GM21717 (cell line): Measurements from ENCODE around the gene MYO15B.

Experiments
- ATAC-seq: cut with Tn5 transposase; IDR thresholded peaks from one replicate; pipeline ENCODE4 v1.9.1; 2021; ENCODE audit warnings: mild to moderate bottlenecking, moderate library complexity; ENCODE audit not compliant: unreplicated experiment

Gene MYO15B

DNA sequence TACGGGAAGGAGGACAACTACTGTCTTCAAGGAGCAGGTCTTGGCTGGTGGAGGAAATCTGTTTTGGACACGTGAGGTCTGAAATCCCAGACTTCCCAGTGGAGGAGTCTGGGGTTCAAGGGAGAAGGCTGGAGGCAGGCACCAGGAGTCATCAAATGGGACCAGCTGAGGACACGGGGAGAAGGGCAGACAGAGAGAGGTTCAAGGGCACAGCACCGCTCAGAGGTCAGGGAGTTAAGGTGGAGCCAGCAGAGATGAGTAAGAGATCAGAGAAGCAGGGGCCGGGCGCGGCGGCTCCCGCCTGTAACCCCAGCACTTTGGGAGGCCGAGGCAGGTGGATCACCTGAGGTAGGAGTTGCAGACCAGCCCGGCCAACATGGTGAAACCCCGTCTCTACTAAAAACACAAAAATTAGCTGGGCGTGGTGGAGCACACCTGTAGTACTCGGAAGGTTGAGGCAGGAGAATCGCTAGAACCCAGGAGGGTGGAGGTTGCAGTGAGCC is 35.2 kb downstream of the MYO15B start:
- ATAC-seq, result no peak

DNA sequence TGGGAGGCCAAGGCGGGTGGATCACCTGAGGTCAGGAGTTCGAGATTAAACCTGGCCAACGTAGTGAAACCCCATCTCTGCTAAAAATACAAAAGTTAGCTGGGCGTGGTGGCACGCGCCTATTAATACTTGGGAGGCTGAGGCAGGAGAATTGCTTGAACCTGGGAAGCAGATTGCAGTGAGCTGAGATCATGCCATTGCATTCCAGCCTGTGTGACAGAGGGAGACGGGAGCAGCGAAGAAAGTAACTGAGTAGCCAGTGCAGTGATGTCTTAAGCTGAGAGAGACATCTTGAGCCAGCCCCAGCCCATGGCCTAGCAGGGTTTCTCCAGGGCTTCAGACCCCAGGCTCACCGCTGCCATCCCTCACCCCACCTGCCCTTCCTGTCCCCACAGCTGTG is 35.8 kb downstream of the MYO15B start:
- no peak for ATAC-seq

DNA sequence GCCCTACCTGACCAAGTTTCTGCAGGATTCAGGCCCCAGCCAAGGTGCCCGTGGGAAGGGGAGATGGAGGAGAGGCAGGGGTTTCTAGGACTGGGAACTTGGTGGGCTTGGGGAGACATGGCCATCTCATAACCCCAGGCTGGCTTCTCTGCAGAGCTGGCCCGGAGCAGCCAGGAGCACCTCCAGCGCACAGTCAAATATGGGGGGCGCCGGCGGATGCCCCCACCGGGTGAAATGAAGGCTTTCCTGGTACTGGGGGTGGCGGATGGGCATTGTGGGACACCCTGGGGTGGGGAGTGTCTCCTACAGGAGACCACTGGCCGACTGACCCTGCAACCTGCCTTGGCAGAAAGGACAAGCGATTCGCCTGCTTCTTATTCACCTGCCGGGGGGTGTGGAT is 36.4 kb downstream of the MYO15B start:
- ATAC-seq, result no peak

DNA sequence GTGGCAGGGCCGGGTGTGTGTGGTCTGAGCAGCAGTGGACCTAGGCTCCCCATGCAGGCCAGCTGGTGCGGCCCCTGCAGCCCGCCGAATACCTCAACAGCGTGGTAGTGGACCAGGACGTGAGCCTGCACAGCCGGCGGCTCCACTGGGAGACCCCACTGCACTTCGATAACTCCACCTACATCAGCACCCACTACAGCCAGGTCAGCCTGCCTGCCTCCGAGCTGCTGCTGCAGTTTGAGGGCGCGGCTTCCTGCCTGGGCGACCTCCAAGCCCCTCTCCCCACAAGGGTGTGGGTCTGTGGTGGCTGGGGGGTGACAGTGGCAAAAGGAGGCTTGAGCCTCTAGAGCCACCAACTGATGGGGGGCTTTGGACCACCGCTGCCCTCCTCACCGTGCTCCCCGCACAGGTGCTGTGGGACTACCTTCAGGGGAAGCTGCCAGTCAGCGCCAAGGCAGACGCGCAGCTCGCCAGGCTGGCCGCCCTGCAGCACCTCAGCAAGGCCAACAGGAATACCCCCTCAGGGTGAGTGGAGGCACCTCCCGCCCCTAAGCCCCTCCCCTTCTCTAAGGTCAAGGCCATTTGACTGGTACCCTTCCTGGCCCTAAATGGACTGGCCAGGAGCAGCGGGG is 37.2 kb downstream of the MYO15B start:
- ATAC-seq, result no peak

DNA sequence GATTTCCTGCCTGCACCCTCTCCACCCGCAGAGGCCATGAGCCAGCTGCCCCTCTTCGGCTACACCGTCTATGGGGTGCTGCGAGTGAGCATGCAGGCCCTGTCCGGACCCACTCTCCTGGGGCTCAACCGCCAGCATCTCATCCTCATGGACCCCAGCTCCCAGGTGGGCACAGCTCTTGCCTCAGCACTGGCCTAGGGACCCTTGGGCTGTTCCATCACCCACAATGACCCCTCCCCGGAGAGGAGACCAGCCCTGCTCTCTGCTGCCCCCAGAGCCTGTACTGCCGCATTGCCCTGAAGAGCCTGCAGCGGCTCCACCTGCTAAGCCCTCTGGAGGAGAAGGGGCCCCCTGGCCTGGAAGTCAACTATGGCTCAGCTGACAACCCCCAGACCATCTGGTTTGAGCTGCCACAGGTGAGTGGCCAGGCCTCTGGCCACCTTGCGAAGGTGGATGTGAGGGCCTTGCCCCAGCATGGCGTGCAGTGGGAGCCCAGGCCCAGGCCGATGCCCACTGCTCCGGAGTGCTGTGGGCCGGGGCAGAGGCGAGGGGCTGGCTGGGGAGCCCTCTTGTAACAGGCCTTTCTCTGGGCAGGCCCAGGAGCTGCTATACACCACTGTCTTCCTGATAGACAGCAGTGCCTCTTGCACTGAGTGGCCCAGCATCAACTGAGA is 38.4 kb downstream of the MYO15B start:
- no peak for ATAC-seq

DNA sequence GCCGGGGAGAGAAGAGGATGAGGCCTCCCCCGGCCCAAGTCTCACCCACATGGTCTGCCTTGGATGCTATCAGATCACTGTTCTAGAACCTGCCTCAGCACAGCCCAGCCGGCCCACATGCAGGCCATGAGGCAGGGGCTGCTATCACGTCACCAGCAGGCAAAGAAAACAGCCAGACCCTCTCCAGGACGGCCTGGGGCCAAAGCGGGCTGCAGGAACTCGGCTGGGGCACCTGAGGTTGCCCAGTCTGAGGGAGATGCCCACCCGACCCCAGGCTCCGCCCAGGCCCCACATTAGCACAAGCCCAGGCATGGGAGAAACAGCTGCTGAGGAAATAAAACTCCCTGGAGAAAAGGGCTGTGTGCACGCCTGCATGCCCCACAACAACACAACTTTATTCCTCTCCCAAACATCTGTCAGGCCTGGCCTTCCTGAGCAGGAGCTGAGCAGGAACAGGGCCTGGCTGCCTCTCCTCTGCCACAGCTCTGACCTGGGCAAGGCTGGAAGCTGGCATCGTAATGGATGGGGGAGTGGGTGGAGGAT is 39.0 kb downstream of the MYO15B start:
- ATAC-seq, result no peak

DNA sequence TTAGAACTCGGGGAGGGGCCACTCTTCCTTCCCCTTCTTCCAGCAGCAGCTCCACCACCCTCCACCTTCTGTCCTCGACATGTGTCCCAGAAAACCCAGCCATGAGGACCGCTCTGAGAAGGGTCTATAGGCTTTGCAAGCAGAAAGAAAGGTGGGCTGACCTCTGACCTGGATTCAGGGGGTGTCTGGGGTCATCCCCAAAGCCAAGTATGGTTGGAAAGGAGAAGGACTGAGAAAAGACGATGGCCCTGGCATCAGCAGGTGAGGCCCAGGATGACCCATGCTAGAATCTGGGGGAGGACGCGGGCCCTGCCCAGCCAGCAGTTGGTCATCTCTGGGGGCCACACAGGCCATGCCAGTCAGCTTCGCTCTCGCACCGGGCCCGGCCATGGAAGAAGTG is 39.5 kb downstream of the MYO15B start:
- no peak for ATAC-seq

DNA sequence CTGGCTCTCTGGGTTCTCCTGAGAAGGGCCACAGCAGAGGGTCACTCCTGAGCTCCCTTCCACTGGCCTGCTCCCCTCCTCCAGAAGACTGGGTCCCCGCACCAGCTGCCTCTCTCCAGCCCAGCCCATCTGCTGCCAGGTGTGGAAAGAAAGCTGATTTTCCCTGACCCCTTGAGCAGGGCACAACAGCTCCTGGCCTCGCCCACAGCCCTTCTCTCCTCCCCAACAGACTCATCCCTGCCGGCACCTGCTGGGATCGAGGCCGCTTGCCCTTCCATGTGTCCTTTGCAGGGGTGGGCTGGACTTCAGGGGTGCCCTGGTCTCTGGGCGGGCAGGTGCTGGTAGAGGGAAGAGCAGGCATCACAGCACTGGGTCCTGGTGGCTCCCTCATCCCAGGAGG is 40.8 kb downstream of the MYO15B start:
- no peak for ATAC-seq

DNA sequence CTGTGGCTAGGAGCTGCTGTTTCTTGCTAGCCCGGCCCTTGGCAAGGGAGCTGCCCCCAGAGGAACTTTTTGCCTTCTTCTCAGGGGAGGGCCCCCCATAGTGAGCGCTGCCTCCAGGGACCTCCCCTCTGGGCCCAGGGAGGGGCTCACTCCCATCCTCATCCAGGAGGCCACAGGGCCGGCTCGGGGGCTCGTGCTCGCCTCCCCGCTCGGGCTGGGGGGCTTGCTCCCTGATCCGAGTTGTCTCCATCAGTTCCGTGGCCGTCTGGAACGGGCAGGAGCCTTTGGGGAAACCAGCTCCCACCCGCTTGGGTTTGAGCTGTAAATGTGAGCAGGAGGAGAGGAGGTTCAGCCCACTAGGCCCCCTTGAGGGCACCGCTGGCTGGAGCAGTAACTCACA is 41.6 kb downstream of the MYO15B start:
- no peak for ATAC-seq

DNA sequence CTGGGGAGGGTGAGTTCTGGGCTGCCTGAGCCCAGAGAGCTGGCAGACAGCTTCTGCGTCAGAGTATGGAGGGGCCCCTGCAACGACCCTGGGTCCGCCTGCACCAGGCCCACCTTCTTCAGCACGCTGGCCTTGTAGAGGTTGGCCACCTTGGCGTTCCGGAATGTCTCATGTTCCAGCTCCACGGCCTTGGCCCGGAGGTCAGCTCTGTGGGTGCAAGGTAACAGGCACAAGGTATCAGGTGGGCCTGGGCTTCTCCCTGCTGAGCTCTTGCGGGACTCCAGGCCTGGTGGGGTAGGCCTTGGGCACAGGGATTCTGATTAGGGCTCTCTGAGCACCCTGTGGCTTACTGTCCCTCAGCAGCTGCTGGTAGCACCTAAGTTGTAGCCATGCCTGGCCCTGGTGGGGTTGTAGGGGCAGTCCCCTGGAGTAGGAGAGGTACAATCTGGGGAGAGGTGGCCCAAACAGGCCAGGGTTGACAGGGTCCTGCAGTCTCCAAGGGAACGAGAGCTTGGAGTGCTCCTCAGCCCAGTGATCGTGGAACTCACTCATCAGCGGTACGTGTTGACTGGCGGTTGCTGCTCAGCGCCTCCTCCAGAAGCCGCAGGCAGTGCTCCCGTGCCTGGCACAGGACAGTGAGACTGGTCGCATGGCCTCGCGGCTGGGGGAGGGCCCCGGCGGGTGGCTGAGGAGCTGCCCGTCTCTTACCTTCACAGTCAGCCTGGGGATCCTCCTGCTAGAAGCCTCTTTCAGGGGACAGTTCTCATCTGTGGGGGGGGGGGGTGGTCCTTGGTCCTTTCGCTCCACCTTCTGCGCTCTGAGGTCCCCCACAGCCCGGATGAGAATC is 42.7 kb downstream of the MYO15B start:
- ATAC-seq, result no peak

DNA sequence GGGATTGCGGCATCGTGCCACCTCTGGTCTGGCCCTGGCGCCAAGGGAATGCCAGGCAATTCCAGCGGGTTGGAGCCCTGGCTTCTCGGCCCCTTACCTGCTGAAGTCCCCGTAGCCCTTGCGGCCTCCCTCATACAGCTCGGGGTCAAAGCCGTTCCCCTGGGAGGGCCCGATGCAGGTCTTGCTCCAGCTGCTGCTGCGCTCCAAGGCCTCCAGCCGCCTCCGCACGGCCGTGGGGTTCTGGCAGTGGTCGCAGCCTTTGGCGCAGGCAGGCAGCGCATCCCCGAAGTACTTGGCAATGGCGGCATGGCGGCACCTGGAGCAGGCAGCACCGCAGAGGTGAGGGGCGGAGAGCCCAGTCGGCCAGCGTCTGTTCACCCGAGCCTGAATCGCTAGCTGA is 43.8 kb downstream of the MYO15B start:
- ATAC-seq, result no peak

DNA sequence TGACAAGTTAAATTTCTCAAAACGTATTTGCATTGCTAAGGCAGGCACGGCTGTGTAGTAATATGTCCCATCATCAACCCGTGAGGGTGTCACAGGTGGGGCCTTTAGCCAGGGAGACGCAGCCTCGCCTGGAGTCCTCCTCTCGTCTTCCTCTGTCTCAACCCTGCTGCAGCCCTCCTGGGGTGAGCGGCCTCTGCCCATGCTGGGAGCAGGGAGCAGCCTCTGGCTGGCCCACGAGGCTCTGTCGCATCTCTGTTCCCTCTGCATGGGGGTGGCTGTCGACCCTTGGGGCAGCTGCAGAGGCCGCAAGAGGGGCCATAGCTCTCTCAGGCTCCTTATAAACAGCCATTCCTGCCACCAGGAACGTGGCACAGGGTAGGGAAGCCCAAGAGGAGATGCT is 44.8 kb downstream of the MYO15B start:
- ATAC-seq, result no peak

DNA sequence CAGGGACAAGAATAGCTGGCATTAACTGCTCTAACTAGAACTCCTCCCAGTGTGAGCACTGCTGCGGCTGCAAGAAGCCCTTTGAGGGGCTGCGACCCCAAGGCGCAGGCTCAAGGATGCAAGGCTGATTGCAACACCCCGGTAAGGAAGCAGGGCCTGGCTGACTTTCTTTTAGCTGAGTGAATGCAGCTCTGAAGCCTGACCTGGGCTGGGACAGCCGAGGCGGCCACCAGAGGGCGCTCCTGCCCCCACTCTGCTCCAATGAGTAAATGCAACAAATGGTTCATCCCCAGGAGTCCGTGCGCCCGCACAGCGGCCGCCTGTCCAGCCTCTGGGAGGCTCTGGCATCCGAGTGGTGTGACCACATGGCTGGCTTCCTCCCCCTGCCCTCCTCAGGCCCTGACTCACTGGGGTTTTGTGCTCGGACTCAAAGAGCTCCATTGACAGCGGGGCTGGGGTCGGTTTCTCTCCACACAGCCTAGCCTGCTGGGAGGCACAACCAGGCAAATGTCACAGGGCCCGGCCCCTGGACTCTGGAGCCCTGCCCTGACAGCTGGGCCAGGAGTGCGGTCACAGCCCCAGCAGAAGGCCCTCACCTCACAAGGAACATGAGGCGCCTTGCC is 45.4 kb downstream of the MYO15B start, which contains the start of gene SMIM5:
SMIM5 (plus strand) TSS at position 572 of the 623 bp plus-strand sequence. CDS start 6,768 bp downstream, outside the sequence.
- ATAC-seq, result no peak

DNA sequence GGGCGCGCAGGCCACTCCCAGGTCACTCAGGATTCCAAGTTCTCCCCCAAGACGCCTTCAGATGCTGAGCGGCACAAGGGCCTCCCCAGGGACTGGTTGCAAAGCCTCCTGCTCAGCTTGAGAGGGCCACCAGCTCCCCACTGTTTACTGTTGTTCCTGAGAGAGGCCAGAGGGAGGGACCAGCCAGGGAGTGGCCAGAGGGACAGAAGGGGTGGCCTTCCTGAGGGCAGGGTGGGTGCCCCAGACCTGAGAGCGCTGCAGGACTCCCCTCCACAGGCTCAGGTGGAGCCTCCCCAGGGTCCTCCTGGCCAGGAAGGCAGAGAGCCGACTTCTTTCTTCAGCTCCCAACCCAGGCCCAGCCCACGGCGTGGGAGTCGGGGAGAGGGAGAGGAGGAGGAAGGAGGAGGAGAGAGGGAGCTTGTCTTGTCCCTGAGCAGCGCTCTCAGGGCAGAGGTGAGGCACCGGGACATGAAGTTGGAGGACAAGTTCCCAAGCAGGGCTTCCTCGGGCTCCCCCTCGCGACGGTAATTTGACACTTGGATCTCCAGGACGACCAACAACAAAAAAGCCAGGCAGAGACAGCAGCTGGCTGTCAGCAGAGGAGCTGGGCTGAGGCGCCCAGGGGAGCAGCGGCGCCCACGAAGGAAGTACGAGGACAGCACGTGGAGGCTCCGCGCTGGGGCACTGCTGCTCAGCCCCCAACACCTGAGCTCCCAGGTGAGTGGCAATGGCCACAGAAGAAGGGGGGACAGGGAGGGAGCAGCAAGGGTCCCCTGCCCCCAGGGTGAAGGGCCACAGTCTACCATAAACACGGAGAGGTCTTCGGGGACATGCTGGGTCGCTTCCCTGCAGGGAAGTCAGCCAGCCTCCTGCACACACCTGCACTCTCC is 46.1 kb downstream of the MYO15B start:
- no peak for ATAC-seq

DNA sequence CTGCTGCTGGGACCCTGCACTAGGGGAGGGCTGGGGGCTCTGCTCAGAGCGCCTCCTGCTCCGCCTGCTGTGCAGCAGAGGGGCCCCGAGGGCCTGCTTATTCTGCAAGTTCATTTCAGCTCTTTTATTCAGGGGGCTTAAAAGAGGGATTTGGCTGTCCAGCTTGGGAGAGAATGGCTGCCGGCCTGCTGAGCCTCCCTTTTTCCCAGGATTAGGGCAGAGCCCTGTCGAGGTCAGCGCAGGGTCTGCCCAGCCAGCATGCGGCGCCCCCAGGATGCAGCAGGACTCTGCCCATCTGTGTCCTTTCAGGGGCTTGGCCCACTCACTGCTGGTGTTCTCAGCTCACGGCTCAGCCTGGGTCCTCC is 46.8 kb downstream of the MYO15B start:
- ATAC-seq, result no peak

DNA sequence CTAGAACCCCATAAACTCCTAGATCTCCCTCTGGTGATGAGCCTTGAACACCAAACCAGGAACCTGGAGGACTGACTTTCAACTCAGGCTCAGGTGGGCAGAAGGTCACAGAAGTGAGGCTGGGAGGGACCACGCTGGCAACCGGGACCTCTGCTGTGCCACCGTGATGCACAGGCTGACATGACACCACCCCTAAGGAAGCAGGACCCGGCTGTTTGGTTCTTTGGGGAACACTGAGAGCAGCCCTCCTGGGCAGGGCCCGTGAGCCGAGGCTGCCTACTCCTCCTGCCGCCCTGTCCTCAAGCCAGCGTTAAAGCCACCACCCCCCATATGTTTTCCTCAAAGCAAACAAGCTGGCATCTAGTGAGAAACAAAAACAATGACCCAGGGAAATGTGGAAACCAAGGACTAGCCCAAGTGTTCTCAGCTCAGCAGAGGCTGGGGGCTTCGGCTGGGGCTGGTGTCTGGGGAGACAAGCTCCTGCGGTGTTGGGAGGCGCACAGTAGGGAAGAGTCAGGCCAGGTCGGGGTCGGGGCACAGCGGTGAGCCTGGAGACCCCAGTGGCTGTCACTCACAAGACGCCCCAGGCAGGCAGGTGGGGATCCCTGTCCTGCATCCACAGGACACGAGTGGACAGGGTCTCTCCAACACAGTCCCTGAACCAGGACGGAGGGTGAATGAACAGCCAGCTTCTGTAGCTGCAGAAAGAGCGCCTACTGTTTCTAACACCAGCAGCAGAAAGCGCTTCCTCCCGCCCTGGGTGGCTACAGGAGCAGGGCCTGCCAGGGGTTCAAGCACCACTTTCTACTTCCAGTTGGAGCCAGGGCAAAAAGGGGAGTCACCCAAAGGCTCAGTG is 47.4 kb downstream of the MYO15B start:
- ATAC-seq, result no peak

DNA sequence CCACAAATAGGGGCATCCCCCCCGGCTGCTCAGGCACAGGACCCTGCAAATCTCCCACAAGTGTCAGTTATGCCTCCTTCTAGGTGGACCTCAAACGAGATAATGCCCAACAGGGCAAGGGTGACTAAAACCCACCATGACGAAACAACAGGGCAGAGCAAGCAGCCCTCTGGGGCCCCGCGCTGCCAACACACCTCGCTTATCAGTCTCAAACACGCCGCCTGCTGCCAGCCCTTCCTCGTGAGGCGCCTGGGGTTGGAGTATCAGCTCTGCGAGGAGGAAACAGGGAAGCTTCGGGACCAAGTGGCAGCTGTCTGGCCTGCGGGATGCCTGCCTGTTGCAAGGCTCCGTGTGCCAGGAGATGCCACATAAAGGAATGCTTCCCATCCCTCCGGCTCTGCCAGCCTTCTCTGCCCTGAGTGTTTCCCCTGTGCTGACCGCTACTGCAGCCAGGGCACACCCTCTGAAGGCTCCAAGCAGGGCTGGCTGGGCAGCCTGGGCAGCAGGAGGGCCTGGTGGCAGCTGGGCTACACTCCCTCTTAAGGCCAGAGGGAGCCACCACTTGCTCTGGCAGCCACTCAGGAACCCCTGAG is 48.1 kb downstream of the MYO15B start:
- no peak for ATAC-seq

DNA sequence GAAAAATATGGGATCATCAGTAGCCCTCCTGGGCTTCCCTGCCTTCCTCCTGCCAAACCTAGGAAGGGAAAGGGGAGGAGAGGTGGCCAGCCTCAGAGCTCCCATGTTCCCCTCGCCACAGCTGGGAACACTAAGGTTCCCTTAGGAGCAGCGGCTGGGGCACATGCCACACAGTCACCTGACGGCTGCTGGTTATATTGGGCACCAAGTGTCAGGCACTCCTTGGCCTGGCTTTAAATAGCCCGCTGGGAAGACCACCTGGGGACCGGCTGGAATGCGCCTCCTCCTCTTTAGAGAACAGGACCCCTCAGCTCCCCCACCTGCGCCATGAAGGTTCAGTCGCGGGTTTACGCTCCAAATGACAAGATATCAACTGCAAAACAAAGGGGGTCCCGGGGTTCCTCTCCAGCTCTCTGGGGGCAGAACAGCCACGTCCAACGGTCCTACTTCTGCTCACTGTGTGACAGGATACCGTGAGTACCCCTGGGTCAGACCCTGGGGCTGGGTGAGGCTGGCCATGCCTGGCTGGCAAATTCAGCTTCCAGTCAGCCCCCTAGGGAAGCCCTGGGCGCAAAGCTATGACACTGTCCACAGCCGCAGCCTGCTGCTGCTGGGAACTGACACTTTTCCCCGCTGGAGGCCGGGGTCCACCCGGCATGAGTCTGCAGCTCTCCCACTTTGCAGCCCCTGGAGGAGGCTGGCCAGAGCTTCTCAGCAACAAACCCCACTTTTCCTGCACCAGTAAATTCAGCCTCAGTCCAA is 49.0 kb downstream of the MYO15B start:
- ATAC-seq, result no peak
